Breast epithelium (tissue), 4 donors: Measurements from ENCODE around the gene TANGO2. TPM values are rescaled to one million over a fixed set of nuclear protein-coding genes. Genes with fewer than 3 reads are reported as not detected.
A peak's percentile ranks its signal among the peaks of the same experiment; 100 is the strongest.

Experiments
- DNase-seq, 2 donors: peaks; one replicate each; pipeline ENCODE4 v3.0.0-alpha.2; 2019; ENCODE audit warnings: low spot score in 2 of 2
- H3K27ac ChIP-seq, 2 donors: fragments of 200-600 bp; sonication (generic) in 1 of 2; one replicate each; pipeline ENCODE4 v1.5.1; 2016 to 2019; ENCODE audit warnings: mild to moderate bottlenecking in 1 of 2
- H3K27me3 ChIP-seq, 2 donors: fragments of 200-600 bp; sonication (generic) in 1 of 2; one replicate each; pipeline versions ENCODE4 v1.5.1 to v1.6.0; 2017 to 2019; ENCODE audit warnings: control low read depth in 1 of 2, mild to moderate bottlenecking in 1 of 2
- H3K36me3 ChIP-seq: fragments of 200-600 bp; one replicate; pipeline ENCODE4 v1.5.1; 2019
- H3K4me1 ChIP-seq, 2 donors: fragments of 200-600 bp; sonication (generic); one replicate each; pipeline ENCODE4 v1.5.1; 2016 to 2019; ENCODE audit warnings: control low read depth in 1 of 2
- H3K4me3 ChIP-seq, 3 donors: fragments of 200-600 bp; sonication (generic); 1 replicate in 2 of 3; 2 replicates in 1 of 3; pipeline ENCODE4 v1.5.1; 2016 to 2019; ENCODE audit warnings: mild to moderate bottlenecking in 3 of 3, moderate library complexity in 2 of 3
- H3K9me3 ChIP-seq, 2 donors: fragments of 200-600 bp; sonication (generic) in 1 of 2; one replicate each; pipeline ENCODE4 v1.5.1; 2016 to 2019; ENCODE audit warnings: control low read depth in 1 of 2
- POLR2A ChIP-seq: fragments of 450-650 bp; IDR thresholded peaks from one replicate; pipeline ENCODE4 v1.6.1; 2016; ENCODE audit warnings: antibody characterized with exemption, mild to moderate bottlenecking, moderate library complexity
- POLR2AphosphoS5 ChIP-seq, 3 donors: sonication (generic); formaldehyde crosslinking; IDR thresholded peaks; one replicate each; pipeline ENCODE4 v1.6.1; 2017; ENCODE audit warnings: antibody characterized with exemption in 3 of 3
- intact Hi-C: fragments of 100-400 bp; cut with DNase I; formaldehyde crosslinking; loops from one replicate; pipeline ENCODE4 v1.15.1; 2023; ENCODE audit warnings: low total_unique reads
- total RNA-seq, 3 donors: library from RNA; depleted of rRNA; stranded (reverse); fragments of >200 nt; gene quantifications; one replicate each; pipeline ENCODE4 v1.1.0, GENCODE V29; 2016
- TF ChIP-seq, protein P1 (sequence below), 3 donors: fragments of 450-650 bp; IDR thresholded peaks; one replicate each; pipeline ENCODE4 v1.5.1; 2016 to 2017; ENCODE audit warnings: antibody characterized with exemption in 3 of 3, mild to moderate bottlenecking in 3 of 3, moderate library complexity in 3 of 3

The TANGO2 gene
- total RNA-seq, 3 donors from 2014 or later: 25.9 to 55.4 (median 33.4) TPM

DNA sequence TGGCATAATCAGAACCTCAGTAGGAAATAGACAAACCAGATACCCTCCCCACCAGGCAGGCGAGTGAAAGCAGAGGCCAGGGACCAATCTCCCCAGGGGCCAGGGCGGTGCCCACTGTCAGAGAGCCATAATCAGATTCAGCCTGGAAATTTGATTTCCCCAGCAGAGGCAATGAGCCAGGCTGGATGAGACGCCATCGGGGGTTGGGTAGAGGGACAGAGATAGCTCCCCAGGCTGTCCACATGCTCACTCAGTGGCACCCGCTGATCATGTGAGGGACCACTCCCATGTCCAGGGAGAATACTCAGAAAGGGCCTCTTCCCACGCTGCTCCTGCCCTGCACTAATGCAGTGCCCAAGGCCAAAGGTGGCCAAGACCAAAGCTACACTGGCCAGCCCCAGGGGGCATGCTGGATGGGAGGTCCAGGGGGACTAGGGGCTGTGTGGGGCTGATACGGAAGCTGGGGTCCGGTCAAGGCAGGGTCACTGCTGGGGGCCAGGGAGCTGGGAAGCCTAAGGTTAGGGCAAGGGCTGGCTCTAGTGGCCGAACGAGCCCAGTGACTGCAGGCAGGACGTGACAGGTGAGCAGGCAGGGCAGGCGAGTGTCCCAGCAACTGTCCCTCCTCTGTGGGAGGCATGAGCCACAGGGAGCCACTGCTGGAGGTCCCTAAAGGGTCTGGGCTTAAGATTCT is 24.1 kb upstream of the TANGO2 start:
- H3K4me1 ChIP-seq: peaks cover 0 to 5% of the 10 kb centered on the region in 2 donors
- intact Hi-C loops: no loop called here
- H3K9me3 ChIP-seq: no peaks in the 10 kb centered on the region
- H3K36me3 ChIP-seq: no peaks in the 10 kb centered on the region
- no peaks in the 10 kb centered on the region for H3K27me3 ChIP-seq
- DNase-seq: no peak
- H3K27ac ChIP-seq: peak overlapping the region in 1 of 2 donors; percentile 43
- TF ChIP-seq POLR2AphosphoS5 (IDR thresholded peaks at IDR 0.05) (no peak), POLR2A (no peak)
- TF ChIP-seq, protein P1, sequence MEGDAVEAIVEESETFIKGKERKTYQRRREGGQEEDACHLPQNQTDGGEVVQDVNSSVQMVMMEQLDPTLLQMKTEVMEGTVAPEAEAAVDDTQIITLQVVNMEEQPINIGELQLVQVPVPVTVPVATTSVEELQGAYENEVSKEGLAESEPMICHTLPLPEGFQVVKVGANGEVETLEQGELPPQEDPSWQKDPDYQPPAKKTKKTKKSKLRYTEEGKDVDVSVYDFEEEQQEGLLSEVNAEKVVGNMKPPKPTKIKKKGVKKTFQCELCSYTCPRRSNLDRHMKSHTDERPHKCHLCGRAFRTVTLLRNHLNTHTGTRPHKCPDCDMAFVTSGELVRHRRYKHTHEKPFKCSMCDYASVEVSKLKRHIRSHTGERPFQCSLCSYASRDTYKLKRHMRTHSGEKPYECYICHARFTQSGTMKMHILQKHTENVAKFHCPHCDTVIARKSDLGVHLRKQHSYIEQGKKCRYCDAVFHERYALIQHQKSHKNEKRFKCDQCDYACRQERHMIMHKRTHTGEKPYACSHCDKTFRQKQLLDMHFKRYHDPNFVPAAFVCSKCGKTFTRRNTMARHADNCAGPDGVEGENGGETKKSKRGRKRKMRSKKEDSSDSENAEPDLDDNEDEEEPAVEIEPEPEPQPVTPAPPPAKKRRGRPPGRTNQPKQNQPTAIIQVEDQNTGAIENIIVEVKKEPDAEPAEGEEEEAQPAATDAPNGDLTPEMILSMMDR (IDR thresholded peaks at IDR 0.05): no peak
- no peak overlapping the region for H3K4me3 ChIP-seq

DNA sequence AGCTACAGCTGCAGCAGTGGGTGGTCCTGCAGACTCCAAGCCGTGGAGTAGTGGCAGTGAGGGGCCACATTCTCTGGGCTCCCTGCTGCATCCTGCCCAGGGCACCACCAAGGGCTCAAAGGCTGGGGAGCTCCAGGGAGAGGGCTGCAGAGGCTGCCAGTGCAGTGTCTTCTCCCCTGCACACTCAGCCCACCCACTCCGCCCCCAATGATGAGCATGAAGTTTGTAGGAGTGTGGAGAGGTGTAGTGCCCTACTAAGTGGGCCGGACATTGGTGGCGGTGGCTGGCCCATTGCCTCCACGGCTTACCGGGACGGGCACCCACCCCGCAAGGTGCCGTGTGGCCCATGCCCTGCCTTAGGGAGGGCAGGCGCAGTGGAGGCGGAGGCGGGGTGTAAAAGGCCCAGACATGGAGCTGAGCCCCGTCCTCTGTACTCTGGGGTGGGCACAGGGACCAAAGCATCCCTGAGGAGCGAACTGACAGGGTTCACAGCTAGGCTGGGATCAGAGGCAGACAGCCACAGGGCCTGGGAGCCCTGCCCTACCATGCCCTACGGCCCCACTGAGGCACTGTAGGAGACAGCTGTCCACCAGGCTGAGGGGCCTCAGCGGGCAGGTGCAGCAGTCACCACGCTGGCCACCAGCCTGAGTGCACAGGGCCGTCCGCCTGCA is 23.2 kb upstream of the TANGO2 start:
- H3K4me3 ChIP-seq: no peak overlapping the region
- H3K4me1 ChIP-seq: peaks cover 0 to 5% of the 10 kb centered on the region in 2 donors
- intact Hi-C loops: no loop called here
- DNase-seq: no peak
- H3K9me3 ChIP-seq: no peaks in the 10 kb centered on the region
- no peak overlapping the region for H3K27ac ChIP-seq
- H3K36me3 ChIP-seq: no peaks in the 10 kb centered on the region
- no peaks in the 10 kb centered on the region for H3K27me3 ChIP-seq
- TF ChIP-seq POLR2A (no peak), POLR2AphosphoS5 (IDR thresholded peaks at IDR 0.05) (no peak)
- TF ChIP-seq, protein P1 (IDR thresholded peaks at IDR 0.05): no peak

DNA sequence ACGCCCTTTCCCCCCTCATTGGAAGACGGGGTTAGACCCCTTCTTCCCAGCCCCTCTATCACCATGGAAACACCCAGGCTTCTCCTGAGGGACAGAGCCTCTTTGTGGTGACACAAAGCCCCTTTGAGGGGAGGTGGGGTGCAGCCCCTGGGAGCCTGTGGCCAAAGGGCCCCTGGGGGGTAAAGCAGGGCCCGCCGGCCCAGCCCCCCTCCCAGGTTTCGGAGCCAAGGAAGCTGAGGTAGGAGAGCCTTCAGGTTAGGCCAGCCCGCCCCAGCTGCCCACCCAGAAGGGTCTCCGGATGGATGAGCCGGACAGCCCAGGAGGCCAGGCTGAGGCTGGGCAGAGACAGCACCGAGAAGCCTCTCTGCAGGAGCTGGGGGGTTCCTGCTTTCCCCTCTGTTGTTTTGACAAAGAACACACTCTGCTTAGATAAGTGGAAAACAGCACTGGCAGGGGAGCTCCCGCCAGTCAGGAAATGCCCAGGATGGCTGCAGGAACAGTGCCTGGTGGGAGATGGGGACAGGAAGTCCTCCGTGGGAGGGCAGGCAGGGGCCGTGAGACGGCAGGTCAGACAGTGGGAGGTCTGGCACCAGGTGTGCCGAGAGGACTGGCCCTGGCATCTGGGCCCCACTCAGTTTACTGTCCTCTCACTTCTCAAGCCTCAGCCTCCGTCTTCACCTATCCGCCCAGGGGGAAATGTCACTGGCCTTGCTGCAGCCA is 22.5 kb upstream of the TANGO2 start:
- no peak for DNase-seq
- intact Hi-C loops: no loop called here
- H3K4me1 ChIP-seq: peaks cover 0 to 5% of the 10 kb centered on the region in 2 donors
- TF ChIP-seq, protein P1 (IDR thresholded peaks at IDR 0.05): no peak
- TF ChIP-seq POLR2AphosphoS5 (IDR thresholded peaks at IDR 0.05): no peak
- no peak for TF ChIP-seq POLR2A
- H3K4me3 ChIP-seq: no peak overlapping the region
- H3K36me3 ChIP-seq: no peaks in the 10 kb centered on the region
- H3K9me3 ChIP-seq: peaks cover 0 to 4% of the 10 kb centered on the region in 2 donors
- H3K27ac ChIP-seq: no peak overlapping the region
- no peaks in the 10 kb centered on the region for H3K27me3 ChIP-seq

DNA sequence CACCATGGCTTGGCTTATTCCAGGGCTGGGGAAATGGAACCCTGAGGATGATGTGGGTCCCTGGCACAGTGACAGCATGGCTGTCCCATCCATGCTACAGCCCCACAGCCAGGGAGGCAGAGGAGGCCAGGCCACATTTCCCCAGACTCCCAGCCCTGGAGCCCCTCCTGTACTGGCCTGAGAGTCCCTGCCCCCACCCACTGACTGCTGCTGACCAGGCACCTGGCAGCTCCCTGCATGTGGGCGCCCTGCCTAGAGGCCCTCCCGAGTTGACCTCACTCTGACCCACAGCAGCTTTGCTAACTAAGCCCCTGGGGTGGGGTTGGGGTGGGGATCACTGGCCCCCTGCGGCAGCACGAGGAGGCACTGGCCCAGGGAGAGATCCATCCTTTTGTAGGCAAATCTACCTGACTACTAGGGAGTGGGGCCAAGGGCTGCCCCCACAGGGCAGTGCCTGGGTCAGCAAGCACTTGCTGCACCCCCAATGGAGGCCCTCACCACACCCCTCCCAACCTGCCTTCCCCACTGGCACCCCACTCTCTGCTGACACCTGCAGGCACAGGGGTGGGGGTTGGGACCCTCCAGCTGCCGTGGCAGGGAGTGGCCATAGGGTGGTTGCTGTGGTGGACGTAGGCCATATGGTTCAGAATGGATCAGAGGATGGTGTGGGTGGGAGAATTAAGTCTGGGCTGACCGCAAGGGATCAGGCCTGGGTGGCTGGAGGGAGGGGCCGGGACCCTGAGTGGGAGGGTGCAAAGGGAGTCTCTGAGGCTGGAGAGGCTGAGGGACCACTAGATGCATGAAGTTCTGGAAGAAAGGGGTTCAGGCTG is 21.7 kb upstream of the TANGO2 start:
- H3K4me3 ChIP-seq: no peak overlapping the region
- H3K27ac ChIP-seq: no peak overlapping the region
- peaks cover 0 to 5% of the 10 kb centered on the region in 2 donors for H3K4me1 ChIP-seq
- intact Hi-C loops: no loop called here
- TF ChIP-seq, protein P1 (IDR thresholded peaks at IDR 0.05): no peak
- TF ChIP-seq POLR2A (no peak), POLR2AphosphoS5 (IDR thresholded peaks at IDR 0.05) (no peak)
- no peaks in the 10 kb centered on the region for H3K36me3 ChIP-seq
- H3K27me3 ChIP-seq: no peaks in the 10 kb centered on the region
- DNase-seq: no peak
- peaks cover 0 to 5% of the 10 kb centered on the region in 2 donors for H3K9me3 ChIP-seq
